Uterus (tissue), 2 donors: ENCODE data around the gene OR13C2.

ENCODE experiments used
- POLR2A ChIP-seq, 2 donors: fragments of 450-650 bp; IDR thresholded peaks; one replicate each; pipeline ENCODE4 v1.6.1; 2016; ENCODE audit warnings: antibody characterized with exemption in 2 of 2, mild to moderate bottlenecking in 1 of 2, moderate library complexity in 1 of 2
- TF ChIP-seq, protein P1 (sequence below), 4 experiments: fragments of 200-600 bp in 2 of 4; fragments of 450-650 bp in 2 of 4; sonication (generic) in 2 of 4; IDR thresholded peaks; one replicate each; pipeline ENCODE4 v1.5.1; 2016 to 2019; ENCODE audit warnings: antibody characterized with exemption in 4 of 4, mild to moderate bottlenecking in 2 of 4, moderate library complexity in 1 of 4

DNA sequence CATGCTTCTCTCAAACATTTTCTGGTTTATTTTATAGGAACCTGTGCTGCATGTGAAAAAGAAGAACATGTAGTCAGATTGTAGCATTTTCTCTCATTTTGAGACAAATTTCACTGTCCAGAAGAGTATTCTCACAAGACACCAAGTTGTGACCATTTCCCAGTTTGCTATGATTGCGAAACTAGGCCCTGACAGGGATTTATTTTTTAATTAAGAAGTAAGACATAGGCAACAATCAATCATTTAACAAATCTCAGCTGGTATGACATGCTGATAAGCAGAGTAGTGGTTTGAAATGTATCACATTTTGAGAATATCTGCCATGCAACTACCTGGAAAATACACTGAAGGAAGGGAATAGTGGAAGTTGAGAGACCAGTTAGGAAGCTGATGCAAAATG lies 24.9 kb downstream of the OR13C2 start:
- TF ChIP-seq, protein P1, sequence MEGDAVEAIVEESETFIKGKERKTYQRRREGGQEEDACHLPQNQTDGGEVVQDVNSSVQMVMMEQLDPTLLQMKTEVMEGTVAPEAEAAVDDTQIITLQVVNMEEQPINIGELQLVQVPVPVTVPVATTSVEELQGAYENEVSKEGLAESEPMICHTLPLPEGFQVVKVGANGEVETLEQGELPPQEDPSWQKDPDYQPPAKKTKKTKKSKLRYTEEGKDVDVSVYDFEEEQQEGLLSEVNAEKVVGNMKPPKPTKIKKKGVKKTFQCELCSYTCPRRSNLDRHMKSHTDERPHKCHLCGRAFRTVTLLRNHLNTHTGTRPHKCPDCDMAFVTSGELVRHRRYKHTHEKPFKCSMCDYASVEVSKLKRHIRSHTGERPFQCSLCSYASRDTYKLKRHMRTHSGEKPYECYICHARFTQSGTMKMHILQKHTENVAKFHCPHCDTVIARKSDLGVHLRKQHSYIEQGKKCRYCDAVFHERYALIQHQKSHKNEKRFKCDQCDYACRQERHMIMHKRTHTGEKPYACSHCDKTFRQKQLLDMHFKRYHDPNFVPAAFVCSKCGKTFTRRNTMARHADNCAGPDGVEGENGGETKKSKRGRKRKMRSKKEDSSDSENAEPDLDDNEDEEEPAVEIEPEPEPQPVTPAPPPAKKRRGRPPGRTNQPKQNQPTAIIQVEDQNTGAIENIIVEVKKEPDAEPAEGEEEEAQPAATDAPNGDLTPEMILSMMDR (IDR thresholded peaks at IDR 0.05), result no peak
- TF ChIP-seq POLR2A (IDR thresholded peaks at IDR 0.05), result no peak
